ENCODE measurements around the gene PRLR.

The PRLR gene

GRCh38 chr5:35242702-35243258 lies 12.5 kb upstream of the PRLR start:
- WGBS (ENCODE audit: insufficient coverage) = 100% methylated on average over 4 of the region's 4 CpGs
- POLR2A ChIA-PET = no interaction called here
- H3K4me1 ChIP-seq (ENCODE audit: control extremely low read depth in 1 of 4, control insufficient read depth in 4 of 4, insufficient read depth in 4 of 4, low read length in 3 of 4) = no peaks in the 10 kb centered on the region

GRCh38 chr5:35240892-35241291 lies 10.6 kb upstream of the PRLR start:
- Histone ChIP-seq H3K4me3 (ENCODE audit: control insufficient read depth in 1 of 7, extremely low read depth in 1 of 7, insufficient read depth in 4 of 7, low read depth in 2 of 7, low read length in 6 of 7) (no peak overlapping the region), H3K27me3 (replicated peaks in 2 of 5; ENCODE audit: control insufficient read depth in 4 of 5, insufficient read depth in 5 of 5, low read length in 4 of 5) (peaks cover 0 to 2% (median 0%) of the 10 kb centered on the region in 5 experiments), H3K9me3 (ENCODE audit: control extremely low read depth in 1 of 5, control insufficient read depth in 4 of 5, insufficient read depth in 2 of 5, low read depth in 1 of 5, low read length in 4 of 5) (no peaks in the 10 kb centered on the region), H3K36me3 (ENCODE audit: control insufficient read depth in 4 of 4, insufficient read depth in 4 of 4, low read length in 3 of 4) (no peaks in the 10 kb centered on the region), H3K27ac (ENCODE audit: insufficient read depth in 1 of 2, low read depth in 1 of 2, low read length in 2 of 2, poor library complexity in 1 of 2, severe bottlenecking in 2 of 2) (no peak overlapping the region), H3K4me1 (ENCODE audit: control extremely low read depth in 1 of 4, control insufficient read depth in 4 of 4, insufficient read depth in 4 of 4, low read length in 3 of 4) (no peaks in the 10 kb centered on the region)
- ChIA-PET POLR2A (no interaction called here), CTCF (no interaction called here)
- WGBS (ENCODE audit: insufficient coverage) = no CpG with 5 or more reads among the region's 1 CpG
- DNase-seq = no peak

More at GRCh38 chr5:35242702-35243258, 12.5 kb upstream of the PRLR start:
- Histone ChIP-seq H3K27ac (ENCODE audit: insufficient read depth in 1 of 2, low read depth in 1 of 2, low read length in 2 of 2, poor library complexity in 1 of 2, severe bottlenecking in 2 of 2) (no peak overlapping the region), H3K9me3 (ENCODE audit: control extremely low read depth in 1 of 5, control insufficient read depth in 4 of 5, insufficient read depth in 2 of 5, low read depth in 1 of 5, low read length in 4 of 5) (no peaks in the 10 kb centered on the region), H3K36me3 (ENCODE audit: control insufficient read depth in 4 of 4, insufficient read depth in 4 of 4, low read length in 3 of 4) (no peaks in the 10 kb centered on the region), H3K27me3 (replicated peaks in 2 of 5; ENCODE audit: control insufficient read depth in 4 of 5, insufficient read depth in 5 of 5, low read length in 4 of 5) (peaks cover 0 to 2% (median 0%) of the 10 kb centered on the region in 5 experiments), H3K4me3 (ENCODE audit: control insufficient read depth in 1 of 7, extremely low read depth in 1 of 7, insufficient read depth in 4 of 7, low read depth in 2 of 7, low read length in 6 of 7) (no peak overlapping the region)
- CTCF ChIA-PET = no interaction called here
- DNase-seq = no peak

- ChIA-PET POLR2A (no interaction called here), CTCF (no interaction called here)
- H3K27ac ChIP-seq (ENCODE audit: insufficient read depth in 1 of 2, low read depth in 1 of 2, low read length in 2 of 2, poor library complexity in 1 of 2, severe bottlenecking in 2 of 2) = no peak overlapping the region
- no peaks in the 10 kb centered on the region for H3K4me1 ChIP-seq (ENCODE audit: control extremely low read depth in 1 of 4, control insufficient read depth in 4 of 4, insufficient read depth in 4 of 4, low read length in 3 of 4)
- peaks cover 0 to 2% (median 0%) of the 10 kb centered on the region in 5 experiments for H3K27me3 ChIP-seq (replicated peaks in 2 of 5; ENCODE audit: control insufficient read depth in 4 of 5, insufficient read depth in 5 of 5, low read length in 4 of 5)
- H3K36me3 ChIP-seq (ENCODE audit: control insufficient read depth in 4 of 4, insufficient read depth in 4 of 4, low read length in 3 of 4) = no peaks in the 10 kb centered on the region
- 100% methylated on average over 1 of the region's 2 CpGs for WGBS (ENCODE audit: insufficient coverage)
- H3K9me3 ChIP-seq (ENCODE audit: control extremely low read depth in 1 of 5, control insufficient read depth in 4 of 5, insufficient read depth in 2 of 5, low read depth in 1 of 5, low read length in 4 of 5) = no peaks in the 10 kb centered on the region
- DNase-seq = no peak
- H3K4me3 ChIP-seq (ENCODE audit: control insufficient read depth in 1 of 7, extremely low read depth in 1 of 7, insufficient read depth in 4 of 7, low read depth in 2 of 7, low read length in 6 of 7) = no peak overlapping the region
Measured at GRCh38 chr5:35239911-35240610, 9.8 kb upstream of the PRLR start.

- Histone ChIP-seq H3K4me3 (ENCODE audit: control insufficient read depth in 1 of 7, extremely low read depth in 1 of 7, insufficient read depth in 4 of 7, low read depth in 2 of 7, low read length in 6 of 7) (no peak overlapping the region), H3K9me3 (ENCODE audit: control extremely low read depth in 1 of 5, control insufficient read depth in 4 of 5, insufficient read depth in 2 of 5, low read depth in 1 of 5, low read length in 4 of 5) (no peaks in the 10 kb centered on the region), H3K27me3 (replicated peaks in 2 of 5; ENCODE audit: control insufficient read depth in 4 of 5, insufficient read depth in 5 of 5, low read length in 4 of 5) (peaks cover 0 to 2% (median 0%) of the 10 kb centered on the region in 5 experiments), H3K36me3 (ENCODE audit: control insufficient read depth in 4 of 4, insufficient read depth in 4 of 4, low read length in 3 of 4) (no peaks in the 10 kb centered on the region), H3K4me1 (ENCODE audit: control extremely low read depth in 1 of 4, control insufficient read depth in 4 of 4, insufficient read depth in 4 of 4, low read length in 3 of 4) (no peaks in the 10 kb centered on the region), H3K27ac (ENCODE audit: insufficient read depth in 1 of 2, low read depth in 1 of 2, low read length in 2 of 2, poor library complexity in 1 of 2, severe bottlenecking in 2 of 2) (no peak overlapping the region)
- CTCF ChIA-PET = no interaction called here
- WGBS (ENCODE audit: insufficient coverage) = no CpG with 5 or more reads among the region's 7 CpGs
- no peak for DNase-seq
- POLR2A ChIA-PET = no interaction called here
Measured at GRCh38 chr5:35239476-35239875, 9.2 kb upstream of the PRLR start.

- Histone ChIP-seq H3K27me3 (replicated peaks in 2 of 5; ENCODE audit: control insufficient read depth in 4 of 5, insufficient read depth in 5 of 5, low read length in 4 of 5) (peaks cover 0 to 4% (median under 1%) of the 10 kb centered on the region in 5 experiments), H3K4me1 (ENCODE audit: control extremely low read depth in 1 of 4, control insufficient read depth in 4 of 4, insufficient read depth in 4 of 4, low read length in 3 of 4) (no peaks in the 10 kb centered on the region), H3K36me3 (ENCODE audit: control insufficient read depth in 4 of 4, insufficient read depth in 4 of 4, low read length in 3 of 4) (no peaks in the 10 kb centered on the region), H3K27ac (ENCODE audit: insufficient read depth in 1 of 2, low read depth in 1 of 2, low read length in 2 of 2, poor library complexity in 1 of 2, severe bottlenecking in 2 of 2) (no peak overlapping the region), H3K9me3 (ENCODE audit: control extremely low read depth in 1 of 5, control insufficient read depth in 4 of 5, insufficient read depth in 2 of 5, low read depth in 1 of 5, low read length in 4 of 5) (no peaks in the 10 kb centered on the region), H3K4me3 (ENCODE audit: control insufficient read depth in 1 of 7, extremely low read depth in 1 of 7, insufficient read depth in 4 of 7, low read depth in 2 of 7, low read length in 6 of 7) (no peak overlapping the region)
- 86% methylated on average over 1 of the region's 2 CpGs for WGBS (ENCODE audit: insufficient coverage)
- POLR2A ChIA-PET = no interaction called here
- CTCF ChIA-PET = no interaction called here
- DNase-seq = no peak
Measured at GRCh38 chr5:35237580-35238376, 7.5 kb upstream of the PRLR start.

GRCh38 chr5:35236770-35237169 lies 6.5 kb upstream of the PRLR start:
- no peaks in the 10 kb centered on the region for H3K9me3 ChIP-seq (ENCODE audit: control extremely low read depth in 1 of 5, control insufficient read depth in 4 of 5, insufficient read depth in 2 of 5, low read depth in 1 of 5, low read length in 4 of 5)
- POLR2A ChIA-PET = no interaction called here

GRCh38 chr5:35233601-35234000 lies 3.3 kb upstream of the PRLR start:
- WGBS (ENCODE audit: insufficient coverage) = over 99% methylated on average over 11 of the region's 11 CpGs
- Histone ChIP-seq H3K4me3 (ENCODE audit: control insufficient read depth in 1 of 7, extremely low read depth in 1 of 7, insufficient read depth in 4 of 7, low read depth in 2 of 7, low read length in 6 of 7) (no peak overlapping the region), H3K27ac (ENCODE audit: insufficient read depth in 1 of 2, low read depth in 1 of 2, low read length in 2 of 2, poor library complexity in 1 of 2, severe bottlenecking in 2 of 2) (no peak overlapping the region), H3K27me3 (replicated peaks in 2 of 5; ENCODE audit: control insufficient read depth in 4 of 5, insufficient read depth in 5 of 5, low read length in 4 of 5) (peaks cover 0 to 40% (median 16%) of the 10 kb centered on the region in 5 experiments), H3K36me3 (ENCODE audit: control insufficient read depth in 4 of 4, insufficient read depth in 4 of 4, low read length in 3 of 4) (no peaks in the 10 kb centered on the region), H3K4me1 (ENCODE audit: control extremely low read depth in 1 of 4, control insufficient read depth in 4 of 4, insufficient read depth in 4 of 4, low read length in 3 of 4) (peaks cover 0 to 12% (median 7%) of the 10 kb centered on the region in 4 experiments), H3K9me3 (ENCODE audit: control extremely low read depth in 1 of 5, control insufficient read depth in 4 of 5, insufficient read depth in 2 of 5, low read depth in 1 of 5, low read length in 4 of 5) (no peaks in the 10 kb centered on the region)
- POLR2A ChIA-PET = no interaction called here
- CTCF ChIA-PET = no interaction called here
- no peak for DNase-seq

More at GRCh38 chr5:35236770-35237169, 6.5 kb upstream of the PRLR start:
- Histone ChIP-seq H3K27me3 (replicated peaks in 2 of 5; ENCODE audit: control insufficient read depth in 4 of 5, insufficient read depth in 5 of 5, low read length in 4 of 5) (peaks cover 0 to 11% (median 6%) of the 10 kb centered on the region in 5 experiments), H3K4me1 (ENCODE audit: control extremely low read depth in 1 of 4, control insufficient read depth in 4 of 4, insufficient read depth in 4 of 4, low read length in 3 of 4) (no peaks in the 10 kb centered on the region), H3K36me3 (ENCODE audit: control insufficient read depth in 4 of 4, insufficient read depth in 4 of 4, low read length in 3 of 4) (no peaks in the 10 kb centered on the region), H3K4me3 (ENCODE audit: control insufficient read depth in 1 of 7, extremely low read depth in 1 of 7, insufficient read depth in 4 of 7, low read depth in 2 of 7, low read length in 6 of 7) (no peak overlapping the region), H3K27ac (ENCODE audit: insufficient read depth in 1 of 2, low read depth in 1 of 2, low read length in 2 of 2, poor library complexity in 1 of 2, severe bottlenecking in 2 of 2) (no peak overlapping the region)
- CTCF ChIA-PET = no interaction called here
- no peak for DNase-seq

Measured in common myeloid progenitor, CD34-positive (primary cell).